Neural progenitor cell (in vitro differentiated cells): ENCODE data around the gene CXorf58. TPM values are rescaled to one million over a fixed set of nuclear protein-coding genes. Genes with fewer than 3 reads are reported as not detected.

Experiments used
- DNase-seq: peaks from one replicate; pipeline ENCODE4 v3.0.0-alpha.2; 2016; ENCODE audit warnings: low spot score
- H2AFZ ChIP-seq: fragments of 200-600 bp; sonication (generic); replicated peaks from 2 replicates; pipeline ENCODE4 v1.6.1; 2016; ENCODE audit warnings: antibody characterized with exemption
- H3F3A ChIP-seq: fragments of 200-600 bp; sonication (generic); 2 replicates; pipeline ENCODE4 v1.6.1; 2016; ENCODE audit warnings: antibody characterized with exemption, low read depth
- H3K27ac ChIP-seq: fragments of 200-600 bp; sonication (generic); 2 replicates; pipeline ENCODE4 v1.5.1; 2016; ENCODE audit warnings: mild to moderate bottlenecking
- H3K27me3 ChIP-seq: fragments of 200-600 bp; sonication (generic); 2 replicates; pipeline ENCODE4 v1.6.1; 2016; ENCODE audit warnings: mild to moderate bottlenecking, moderate library complexity
- H3K36me3 ChIP-seq: fragments of 200-600 bp; sonication (generic); 2 replicates; pipeline ENCODE4 v1.5.1; 2016
- H3K4me1 ChIP-seq: fragments of 200-600 bp; sonication (generic); 2 replicates; pipeline ENCODE4 v1.6.1; 2016; ENCODE audit warnings: mixed run types
- H3K4me2 ChIP-seq: fragments of 200-600 bp; sonication (generic); 2 replicates; pipeline ENCODE4 v1.6.1; 2016
- H3K4me3 ChIP-seq: fragments of 200-600 bp; sonication (generic); 2 replicates; pipeline ENCODE4 v1.5.1; 2016
- H3K79me2 ChIP-seq: fragments of 200-600 bp; sonication (generic); 2 replicates; pipeline ENCODE4 v1.6.1; 2016; ENCODE audit warnings: low read depth
- H3K9ac ChIP-seq: fragments of 200-600 bp; sonication (generic); 2 replicates; pipeline ENCODE4 v1.6.1; 2016
- H3K9me3 ChIP-seq: fragments of 200-600 bp; sonication (generic); 2 replicates; pipeline ENCODE4 v1.5.1; 2016; ENCODE audit warnings: low read depth
- H4K20me1 ChIP-seq: fragments of 200-600 bp; sonication (generic); 2 replicates; pipeline ENCODE4 v1.6.1; 2016; ENCODE audit warnings: low read depth
- H3K27ac Mint-ChIP-seq: 3 replicates; pipeline ENCODE4 v1.8.0; 2021; ENCODE audit warnings: mixed read lengths
- H3K27me3 Mint-ChIP-seq: 2 replicates; pipeline ENCODE4 v1.8.0; 2022; ENCODE audit warnings: low read depth, mild to moderate bottlenecking, inconsistent platforms, moderate library complexity, mixed read lengths; ENCODE audit not compliant: insufficient read depth
- H3K36me3 Mint-ChIP-seq: 3 replicates; pipeline ENCODE4 v1.8.0; 2021; ENCODE audit warnings: mixed read lengths
- H3K4me1 Mint-ChIP-seq: 3 replicates; pipeline ENCODE4 v1.8.0; 2021; ENCODE audit warnings: mixed read lengths
- H3K4me3 Mint-ChIP-seq: 3 replicates; pipeline ENCODE4 v1.8.0; 2021; ENCODE audit warnings: mild to moderate bottlenecking, moderate library complexity, mixed read lengths
- H3K9me3 Mint-ChIP-seq: 3 replicates; pipeline ENCODE4 v1.8.0; 2020; ENCODE audit warnings: mixed read lengths
- CTCF ChIP-seq: fragments of 200-600 bp; sonication (generic); IDR thresholded peaks from 2 replicates; pipeline ENCODE4 v1.5.1; 2017; ENCODE audit warnings: antibody characterized with exemption, mild to moderate bottlenecking
- EZH2 ChIP-seq: fragments of 200-600 bp; sonication (generic); IDR thresholded peaks from 2 replicates; pipeline ENCODE4 v1.6.1; 2017; ENCODE audit warnings: antibody characterized with exemption, mild to moderate bottlenecking, moderate library complexity
- EZH2phosphoT487 ChIP-seq: fragments of 200-600 bp; sonication (generic); IDR thresholded peaks from 2 replicates; pipeline ENCODE4 v1.6.1; 2017; ENCODE audit warnings: antibody characterized with exemption
- total RNA-seq: library from RNA; depleted of rRNA; stranded (reverse); fragments of >200 nt; gene quantifications from 2 replicates; pipeline ENCODE4 v1.2.3, GENCODE V29; 2015; ENCODE audit warnings: low replicate concordance

Gene CXorf58
- total RNA-seq, 1 donor from 2014 or later = not detected

GRCh38 chrX:23887451-23887850 lies 20.4 kb upstream of the CXorf58 start:
- no peak overlapping the region for H2AFZ ChIP-seq
- H3K27ac ChIP-seq = no peak overlapping the region
- H3K27me3 Mint-ChIP-seq = peaks cover 3% of the 10 kb centered on the region
- peaks cover 26% of the 10 kb centered on the region for H3K36me3 Mint-ChIP-seq
- peaks cover 16% of the 10 kb centered on the region for H3K4me1 Mint-ChIP-seq
- H3K27me3 ChIP-seq = no peaks in the 10 kb centered on the region
- no peaks in the 10 kb centered on the region for H3K79me2 ChIP-seq
- no peak overlapping the region for H3K4me3 Mint-ChIP-seq
- no peaks in the 10 kb centered on the region for H4K20me1 ChIP-seq
- H3K4me2 ChIP-seq = no peak overlapping the region
- TF ChIP-seq EZH2 (no peak), EZH2phosphoT487 (no peak), CTCF (no peak)
- H3F3A ChIP-seq = peaks cover 11% of the 10 kb centered on the region
- no peaks in the 10 kb centered on the region for H3K36me3 ChIP-seq
- H3K4me1 ChIP-seq = peaks cover 23% of the 10 kb centered on the region
- no peak for DNase-seq
- H3K4me3 ChIP-seq = no peak overlapping the region
- H3K9me3 ChIP-seq = no peaks in the 10 kb centered on the region
- peaks cover 3% of the 10 kb centered on the region for H3K9me3 Mint-ChIP-seq
- no peak overlapping the region for H3K27ac Mint-ChIP-seq
- no peak overlapping the region for H3K9ac ChIP-seq

- Histone ChIP-seq H3K79me2 (no peaks in the 10 kb centered on the region), H3K36me3 (no peaks in the 10 kb centered on the region), H3K4me3 (no peak overlapping the region), H3K27me3 (no peaks in the 10 kb centered on the region), H3K9ac (no peak overlapping the region), H3K4me1 (peaks cover 23% of the 10 kb centered on the region), H3K27ac (no peak overlapping the region), H3K9me3 (no peaks in the 10 kb centered on the region), H2AFZ (no peak overlapping the region), H3K4me2 (no peak overlapping the region), H4K20me1 (no peaks in the 10 kb centered on the region), H3F3A (peaks cover 11% of the 10 kb centered on the region)
- TF ChIP-seq EZH2phosphoT487 = no peak
- TF ChIP-seq EZH2 = no peak
- TF ChIP-seq CTCF = no peak
- peaks cover 6% of the 10 kb centered on the region for H3K9me3 Mint-ChIP-seq
- DNase-seq = no peak
- H3K4me3 Mint-ChIP-seq = no peak overlapping the region
- H3K4me1 Mint-ChIP-seq = peaks cover 15% of the 10 kb centered on the region
- no peak overlapping the region for H3K27ac Mint-ChIP-seq
- H3K27me3 Mint-ChIP-seq = peaks cover 3% of the 10 kb centered on the region
- peaks cover 29% of the 10 kb centered on the region for H3K36me3 Mint-ChIP-seq
Observed at GRCh38 chrX:23887918-23888317, 19.9 kb upstream of the CXorf58 start.

GRCh38 chrX:23888887-23889501 lies 18.8 kb upstream of the CXorf58 start:
- H3K79me2 ChIP-seq = no peaks in the 10 kb centered on the region
- peaks cover 10% of the 10 kb centered on the region for H3F3A ChIP-seq
- Mint-ChIP-seq H3K4me1 (peaks cover 11% of the 10 kb centered on the region), H3K4me3 (no peak overlapping the region), H3K27me3 (peaks cover 3% of the 10 kb centered on the region), H3K9me3 (peaks cover 6% of the 10 kb centered on the region), H3K36me3 (peaks cover 29% of the 10 kb centered on the region), H3K27ac (no peak overlapping the region)
- peaks cover 17% of the 10 kb centered on the region for H3K4me1 ChIP-seq
- no peak for TF ChIP-seq EZH2phosphoT487
- TF ChIP-seq CTCF = no peak
- H3K4me2 ChIP-seq = no peak overlapping the region
- H3K27ac ChIP-seq = no peak overlapping the region
- no peak overlapping the region for H2AFZ ChIP-seq
- H4K20me1 ChIP-seq = no peaks in the 10 kb centered on the region
- no peak overlapping the region for H3K4me3 ChIP-seq
- H3K36me3 ChIP-seq = no peaks in the 10 kb centered on the region
- no peaks in the 10 kb centered on the region for H3K27me3 ChIP-seq
- no peak for DNase-seq
- H3K9ac ChIP-seq = no peak overlapping the region
- H3K9me3 ChIP-seq = no peaks in the 10 kb centered on the region
